HG02973 (cell line): Measurements from ENCODE around the gene HHIPL2.
"Not testable (repeated sequence)": the region's sequence is repeated elsewhere in the genome, so short reads cannot be mapped to it uniquely, and the experiment has no call there.

Experiments
- ATAC-seq: cut with Tn5 transposase; IDR thresholded peaks from one replicate; pipeline ENCODE4 v1.9.1; 2021; ENCODE audit warnings: moderate library complexity; ENCODE audit not compliant: unreplicated experiment

HHIPL2 gene

DNA sequence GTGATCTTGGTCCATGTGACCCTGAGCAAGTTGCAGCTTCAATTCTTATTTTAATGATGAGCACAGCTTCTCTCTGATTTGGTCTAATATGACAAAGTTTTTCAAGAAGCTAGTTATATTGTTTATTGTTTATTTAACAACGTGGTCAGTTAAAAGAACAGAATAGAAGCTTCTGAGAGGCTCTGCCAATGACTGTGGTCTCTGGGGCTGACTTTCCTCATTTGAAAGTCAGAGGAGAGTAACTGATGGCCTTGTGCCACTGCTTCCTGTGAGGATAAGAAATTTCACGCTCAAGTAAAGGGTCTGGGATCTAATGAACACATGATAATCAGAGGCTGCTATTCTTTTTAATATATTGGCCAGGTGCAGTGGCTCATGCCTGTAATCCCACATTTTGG lies 7.3 kb downstream of the HHIPL2 start:
- no peak for ATAC-seq

DNA sequence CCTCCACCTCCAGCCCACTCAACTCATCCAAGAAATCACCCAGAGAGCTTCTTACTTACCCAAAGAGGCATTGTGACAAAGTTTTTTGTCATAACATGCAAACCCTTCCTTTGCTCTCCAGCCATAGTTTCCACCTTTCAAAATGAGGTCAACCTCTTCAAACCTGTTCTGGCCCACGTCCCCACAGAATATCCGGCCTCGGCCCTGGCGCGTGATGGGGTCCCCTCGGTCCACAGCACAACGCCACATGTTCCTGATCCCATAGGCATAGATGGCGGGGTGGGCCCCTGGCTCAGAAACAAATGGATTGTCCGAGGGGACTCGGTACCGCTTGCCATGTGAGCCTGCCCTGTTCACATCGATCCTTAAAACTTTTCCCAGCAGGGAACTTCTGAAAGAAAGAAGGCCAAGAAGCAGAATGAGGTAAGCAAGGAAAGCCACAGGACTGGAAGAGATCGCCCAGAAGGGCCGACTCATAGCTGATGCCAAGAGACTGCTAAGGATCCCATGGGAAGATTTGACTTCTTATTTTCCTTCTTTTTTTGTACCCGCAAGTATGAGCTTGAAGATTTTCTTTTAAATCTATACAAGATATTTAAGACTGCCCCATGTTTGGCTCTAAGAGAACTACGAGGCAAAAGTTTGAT lies 7.8 kb downstream of the HHIPL2 start:
- ATAC-seq: no peak

- no peak for ATAC-seq
Measured at GRCh38 chr1:222535455-222535854, 12.4 kb downstream of the HHIPL2 start.

- ATAC-seq: no peak
Measured at GRCh38 chr1:222530852-222531251, 17.1 kb downstream of the HHIPL2 start.

DNA sequence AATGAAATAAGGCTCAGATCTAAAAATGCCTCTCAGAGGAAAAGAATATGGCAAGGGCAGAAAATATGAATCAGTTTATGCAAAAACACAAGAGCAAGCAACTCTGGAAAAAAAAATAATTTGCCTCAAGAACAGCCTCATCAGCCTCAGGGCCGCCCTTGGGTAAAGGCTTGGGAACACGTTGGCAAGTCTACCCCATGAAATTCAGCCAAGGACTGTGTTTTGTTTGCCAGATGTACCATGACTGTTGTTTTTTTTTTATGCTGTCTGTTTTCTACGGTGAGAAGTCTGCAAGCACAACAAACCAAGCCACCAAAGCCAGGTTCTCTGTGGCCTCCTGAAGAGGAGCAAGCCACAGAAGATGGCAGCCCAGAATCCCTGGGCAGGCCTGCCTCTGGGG lies 18.0 kb downstream of the HHIPL2 start:
- no peak for ATAC-seq

- ATAC-seq: no peak
Measured at GRCh38 chr1:222529181-222529580, 18.7 kb downstream of the HHIPL2 start.

DNA sequence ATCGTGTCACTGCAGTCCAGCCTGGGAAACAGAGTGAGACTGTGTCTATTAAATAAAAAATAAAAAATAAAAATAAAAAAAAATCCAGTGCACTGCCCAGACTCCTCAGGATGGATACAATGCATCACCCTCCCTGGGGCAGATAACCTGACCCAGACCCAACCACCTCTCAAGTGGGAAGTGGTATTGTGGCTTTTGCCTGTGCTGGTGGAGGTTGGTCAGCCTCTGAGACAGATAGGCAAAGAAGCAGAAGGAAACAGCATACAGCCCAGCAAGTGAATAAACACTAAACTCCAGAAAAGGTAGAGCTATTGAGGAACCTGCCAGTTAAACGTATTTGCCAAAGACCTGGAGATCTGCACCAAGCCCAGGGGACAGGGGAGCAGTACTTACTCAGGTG lies 22.0 kb downstream of the HHIPL2 start:
- no peak for ATAC-seq

GRCh38 chr1:222523852-222524251 lies 24.1 kb downstream of the HHIPL2 start:
- ATAC-seq: no peak

GRCh38 chr1:222522105-222522915 lies 25.6 kb downstream of the HHIPL2 start:
- no peak for ATAC-seq

DNA sequence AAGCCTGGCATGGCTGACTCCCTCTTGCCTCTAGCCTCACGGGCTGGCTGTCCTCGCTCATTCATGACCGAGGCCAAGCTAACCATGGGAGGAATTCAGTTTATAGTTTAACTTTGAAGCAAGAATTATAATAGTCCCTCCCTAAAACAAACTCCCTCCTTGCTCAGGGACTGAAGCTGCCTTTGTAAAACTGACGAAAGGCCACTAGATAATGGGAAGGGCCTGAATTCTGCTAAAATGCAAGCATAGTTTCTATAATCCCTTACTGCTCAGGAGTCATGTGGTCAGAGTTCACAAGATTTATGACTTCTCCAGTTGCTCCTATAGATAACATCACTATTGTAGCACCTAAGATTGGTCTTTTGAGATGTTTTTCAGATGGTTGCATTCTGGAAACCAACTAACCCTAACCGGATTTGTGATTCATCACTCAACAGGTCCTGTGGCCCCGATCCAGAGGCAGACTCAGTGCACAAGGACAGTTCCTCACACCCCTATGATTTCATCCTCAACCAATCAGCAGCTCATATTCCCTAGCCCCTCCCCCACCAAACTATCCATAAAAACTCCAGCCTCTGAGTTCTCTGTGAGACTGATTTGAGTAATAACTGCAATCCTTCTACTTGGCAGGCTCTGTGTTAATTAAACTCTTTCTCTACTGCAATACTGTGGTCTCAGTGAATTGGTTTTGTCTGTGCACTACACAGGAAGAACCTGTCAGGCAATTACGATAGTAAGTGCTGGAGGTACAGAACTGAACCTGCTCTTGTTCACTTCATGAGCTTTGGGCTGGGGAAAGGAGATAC lies 26.4 kb downstream of the HHIPL2 start:
- ATAC-seq: no peak

GRCh38 chr1:222489496-222489895 lies 58.4 kb downstream of the HHIPL2 start:
- ATAC-seq: not testable (repeated sequence)

GRCh38 chr1:222487774-222488173 lies 60.1 kb downstream of the HHIPL2 start:
- not testable (repeated sequence) for ATAC-seq

GRCh38 chr1:222484005-222484404 lies 63.9 kb downstream of the HHIPL2 start:
- not testable (repeated sequence) for ATAC-seq

DNA sequence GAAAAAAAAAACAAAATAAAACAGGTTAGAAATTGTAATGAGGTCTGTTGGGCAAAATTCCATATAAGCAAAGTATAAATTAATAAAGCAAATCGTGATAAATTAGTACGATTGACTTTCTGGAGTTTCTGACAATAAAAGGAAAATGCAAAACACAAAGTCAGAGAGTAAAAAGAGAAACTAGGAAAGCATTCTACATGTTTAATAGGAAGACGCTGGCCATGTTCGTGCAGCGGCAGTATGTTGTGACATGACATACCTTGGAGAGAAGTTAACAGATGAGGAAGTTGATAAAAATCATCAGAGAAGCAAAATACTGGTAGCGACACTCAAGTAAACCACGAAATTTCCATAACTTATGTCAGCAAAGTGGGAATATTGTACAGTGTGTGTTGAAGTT lies 68.3 kb downstream of the HHIPL2 start:
- not testable (repeated sequence) for ATAC-seq

- ATAC-seq: not testable (repeated sequence)
Measured at GRCh38 chr1:222476436-222476835, 71.5 kb downstream of the HHIPL2 start.

- ATAC-seq: not testable (repeated sequence)
Measured at GRCh38 chr1:222473717-222474116, 74.2 kb downstream of the HHIPL2 start.

- ATAC-seq: not testable (repeated sequence)
Measured at GRCh38 chr1:222472776-222473540, 74.9 kb downstream of the HHIPL2 start.
